ENCODE measurements around the gene NCAPG. TPM values are rescaled to one million over a fixed set of nuclear protein-coding genes. Genes with fewer than 3 reads are reported as not detected.
A peak's percentile ranks its signal among the peaks of the same experiment; 100 is the strongest.

NCAPG gene
- total RNA-seq, 1 donor from 2014 or later: 6.0 TPM

DNA sequence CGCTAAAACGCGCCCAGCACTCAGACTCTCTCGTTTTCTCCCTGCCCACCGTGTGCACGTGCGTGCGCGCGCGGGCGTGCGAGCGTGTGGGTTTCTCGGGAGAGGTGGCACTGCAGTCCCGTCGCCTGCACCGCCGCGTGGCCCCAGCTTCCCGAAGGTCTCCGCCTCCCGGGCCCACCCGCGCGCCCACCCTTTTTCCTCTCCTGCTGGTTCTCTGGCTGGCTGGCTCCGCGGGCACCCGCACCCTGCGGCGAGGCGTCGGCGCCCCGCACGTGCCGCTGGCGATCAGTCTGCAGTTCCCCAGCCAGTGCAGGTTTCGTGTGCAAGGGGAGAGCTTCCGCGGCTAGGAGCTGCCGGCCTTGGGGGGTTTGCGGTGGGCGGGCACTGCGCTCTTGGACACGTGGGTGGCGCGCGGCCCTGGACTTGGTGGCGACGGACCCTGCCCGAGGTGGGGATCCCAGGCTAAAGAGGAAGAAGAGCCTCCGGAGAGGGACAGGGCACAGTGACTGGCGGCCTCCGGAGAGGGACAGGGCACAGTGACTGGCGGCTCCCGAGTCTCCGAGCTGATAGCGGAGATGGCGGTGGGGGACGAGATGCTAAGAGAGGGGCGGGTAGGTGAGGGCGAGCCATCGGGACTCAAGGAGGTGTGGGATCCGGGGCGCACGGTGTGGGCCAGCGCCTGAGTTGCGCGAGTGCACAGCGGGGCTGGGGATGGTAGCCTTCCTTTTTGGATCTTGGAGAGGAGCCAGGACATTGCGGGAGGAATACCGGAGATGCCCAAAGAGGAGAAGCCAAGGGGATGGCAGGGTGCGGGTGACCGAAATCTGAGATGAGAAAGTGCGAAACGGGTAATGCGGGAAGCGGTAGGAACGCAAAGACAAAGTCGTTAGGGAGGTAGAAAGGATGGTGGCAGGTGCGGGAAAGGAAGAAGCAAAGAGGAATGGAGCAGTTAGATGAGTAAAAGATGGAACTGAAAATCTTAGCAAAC, 29.2 kb upstream of the NCAPG start, which contains the start of gene FAM184B:
Gene FAM184B (minus strand): TSS at position 322 of the 988 bp plus-strand sequence. CDS start 322 bp downstream, outside the sequence.
- peaks cover 3% of the 10 kb centered on the region for H3K36me3 Mint-ChIP-seq (ENCODE audit: unreplicated experiment)
- TF ChIP-seq, protein P1, sequence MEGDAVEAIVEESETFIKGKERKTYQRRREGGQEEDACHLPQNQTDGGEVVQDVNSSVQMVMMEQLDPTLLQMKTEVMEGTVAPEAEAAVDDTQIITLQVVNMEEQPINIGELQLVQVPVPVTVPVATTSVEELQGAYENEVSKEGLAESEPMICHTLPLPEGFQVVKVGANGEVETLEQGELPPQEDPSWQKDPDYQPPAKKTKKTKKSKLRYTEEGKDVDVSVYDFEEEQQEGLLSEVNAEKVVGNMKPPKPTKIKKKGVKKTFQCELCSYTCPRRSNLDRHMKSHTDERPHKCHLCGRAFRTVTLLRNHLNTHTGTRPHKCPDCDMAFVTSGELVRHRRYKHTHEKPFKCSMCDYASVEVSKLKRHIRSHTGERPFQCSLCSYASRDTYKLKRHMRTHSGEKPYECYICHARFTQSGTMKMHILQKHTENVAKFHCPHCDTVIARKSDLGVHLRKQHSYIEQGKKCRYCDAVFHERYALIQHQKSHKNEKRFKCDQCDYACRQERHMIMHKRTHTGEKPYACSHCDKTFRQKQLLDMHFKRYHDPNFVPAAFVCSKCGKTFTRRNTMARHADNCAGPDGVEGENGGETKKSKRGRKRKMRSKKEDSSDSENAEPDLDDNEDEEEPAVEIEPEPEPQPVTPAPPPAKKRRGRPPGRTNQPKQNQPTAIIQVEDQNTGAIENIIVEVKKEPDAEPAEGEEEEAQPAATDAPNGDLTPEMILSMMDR (IDR thresholded peaks at IDR 0.05; ENCODE audit: partially characterized antibody, unreplicated experiment): no peak
- H3K9me3 Mint-ChIP-seq (ENCODE audit: unreplicated experiment): no peaks in the 10 kb centered on the region
- DNase-seq: peak; percentile 57
- H3K27ac Mint-ChIP-seq (ENCODE audit: unreplicated experiment): no peak within 1 kb of the TSS
- peak within 1 kb of the TSS; percentile 92 for H3K4me3 Mint-ChIP-seq (ENCODE audit: unreplicated experiment)
- peaks cover 4% of the 10 kb centered on the region for H3K4me1 Mint-ChIP-seq (ENCODE audit: low read depth, unreplicated experiment)
- H3K27me3 Mint-ChIP-seq (ENCODE audit: unreplicated experiment): peaks cover 17% of the 10 kb centered on the region

DNA sequence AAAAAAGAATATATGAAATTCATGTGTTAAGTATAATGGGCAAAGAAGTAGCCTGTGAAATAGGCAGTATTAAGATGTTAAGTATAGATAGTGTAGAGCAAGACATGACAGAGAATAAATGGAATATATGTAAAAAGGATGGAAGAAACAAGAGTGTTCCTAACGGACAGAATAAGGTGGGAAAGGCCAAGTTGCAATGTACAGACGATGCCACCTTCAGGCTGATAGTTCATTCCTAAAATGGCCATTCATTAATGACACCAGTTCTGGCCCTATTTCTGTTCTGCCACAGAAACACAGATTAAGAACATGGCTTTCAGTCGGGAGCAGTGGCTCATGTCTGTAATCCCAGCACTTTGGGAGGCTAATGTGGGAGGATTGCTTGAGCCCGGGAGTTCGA, 24.9 kb upstream of the NCAPG start:
- H3K9me3 Mint-ChIP-seq (ENCODE audit: unreplicated experiment): no peaks in the 10 kb centered on the region
- H3K27me3 Mint-ChIP-seq (ENCODE audit: unreplicated experiment): peaks cover 9% of the 10 kb centered on the region
- peaks cover 4% of the 10 kb centered on the region for H3K4me1 Mint-ChIP-seq (ENCODE audit: low read depth, unreplicated experiment)

DNA sequence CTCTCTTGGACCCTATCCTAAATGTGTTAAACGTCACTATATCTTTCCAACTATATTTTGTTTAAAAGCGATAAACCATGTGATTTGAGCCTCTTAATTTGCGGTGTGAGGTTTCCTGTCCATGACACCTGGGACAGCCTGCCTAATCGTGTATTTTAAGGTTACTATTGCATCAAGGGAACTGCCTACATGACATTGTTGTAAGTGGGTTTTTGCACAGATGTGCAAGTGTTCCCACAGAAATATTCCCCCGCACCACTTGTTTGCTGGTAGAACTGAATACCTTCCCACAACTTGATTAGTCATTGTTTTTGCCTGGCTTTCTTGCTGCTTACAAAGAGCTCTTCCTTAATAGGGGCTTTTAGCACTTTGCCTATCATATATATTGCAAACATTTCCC, 24.2 kb upstream of the NCAPG start:
- Mint-ChIP-seq H3K27ac (ENCODE audit: unreplicated experiment) (no peak overlapping the region), H3K27me3 (ENCODE audit: unreplicated experiment) (peaks cover 8% of the 10 kb centered on the region), H3K4me1 (ENCODE audit: low read depth, unreplicated experiment) (peaks cover 4% of the 10 kb centered on the region), H3K4me3 (ENCODE audit: unreplicated experiment) (no peak overlapping the region), H3K36me3 (ENCODE audit: unreplicated experiment) (no peaks in the 10 kb centered on the region), H3K9me3 (ENCODE audit: unreplicated experiment) (no peaks in the 10 kb centered on the region)
- no peak for DNase-seq
- TF ChIP-seq, protein P1 (IDR thresholded peaks at IDR 0.05; ENCODE audit: partially characterized antibody, unreplicated experiment): no peak

More for the DNA sequence above, 24.9 kb upstream of the NCAPG start:
- no peak overlapping the region for H3K4me3 Mint-ChIP-seq (ENCODE audit: unreplicated experiment)
- no peak for DNase-seq
- no peaks in the 10 kb centered on the region for H3K36me3 Mint-ChIP-seq (ENCODE audit: unreplicated experiment)
- no peak overlapping the region for H3K27ac Mint-ChIP-seq (ENCODE audit: unreplicated experiment)
- TF ChIP-seq, protein P1 (IDR thresholded peaks at IDR 0.05; ENCODE audit: partially characterized antibody, unreplicated experiment): no peak

DNA sequence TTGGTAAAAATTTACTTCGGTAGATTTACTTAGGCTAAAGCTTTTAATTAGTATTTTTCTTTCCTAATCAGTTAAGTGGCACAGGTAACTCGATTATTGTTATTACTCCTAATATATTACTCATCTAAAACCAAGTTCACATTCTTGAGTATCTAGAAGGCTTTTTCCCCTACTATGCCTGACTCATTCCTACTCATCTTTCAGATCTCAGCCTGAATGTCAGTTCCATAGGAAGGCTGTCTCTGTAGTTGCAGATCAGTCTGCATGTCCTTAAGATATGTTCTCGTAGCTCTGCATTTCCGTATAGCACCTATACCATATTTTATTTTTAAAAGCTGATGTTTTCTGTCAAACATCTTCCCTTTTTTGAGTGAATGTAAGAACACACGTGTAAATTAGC, 23.5 kb upstream of the NCAPG start:
- H3K9me3 Mint-ChIP-seq (ENCODE audit: unreplicated experiment): no peaks in the 10 kb centered on the region
- H3K4me3 Mint-ChIP-seq (ENCODE audit: unreplicated experiment): no peak overlapping the region
- H3K27me3 Mint-ChIP-seq (ENCODE audit: unreplicated experiment): peaks cover 1% of the 10 kb centered on the region
- H3K36me3 Mint-ChIP-seq (ENCODE audit: unreplicated experiment): no peaks in the 10 kb centered on the region
- H3K27ac Mint-ChIP-seq (ENCODE audit: unreplicated experiment): no peak overlapping the region
- TF ChIP-seq, protein P1 (IDR thresholded peaks at IDR 0.05; ENCODE audit: partially characterized antibody, unreplicated experiment): no peak
- no peak for DNase-seq
- no peaks in the 10 kb centered on the region for H3K4me1 Mint-ChIP-seq (ENCODE audit: low read depth, unreplicated experiment)

DNA sequence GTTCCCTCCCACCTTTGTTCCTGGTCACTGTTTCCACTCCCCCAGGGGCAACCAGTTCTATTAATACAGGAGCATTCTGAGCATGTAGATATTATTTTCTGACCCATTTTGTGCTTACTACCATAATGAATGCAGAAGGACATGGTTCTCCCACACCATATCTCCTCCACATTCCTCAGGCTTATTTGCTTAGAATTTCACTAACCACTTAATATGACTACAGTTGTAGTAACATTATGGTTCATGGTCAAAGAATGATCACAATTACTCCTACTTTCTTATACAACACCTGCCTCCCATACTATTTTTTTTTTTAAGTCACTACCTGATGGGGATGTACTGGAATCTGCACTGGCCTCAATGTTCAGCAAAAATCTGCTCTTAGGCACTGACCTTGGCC, 21.8 kb upstream of the NCAPG start:
- no peak for DNase-seq
- Mint-ChIP-seq H3K36me3 (ENCODE audit: unreplicated experiment) (no peaks in the 10 kb centered on the region), H3K9me3 (ENCODE audit: unreplicated experiment) (no peaks in the 10 kb centered on the region), H3K4me3 (ENCODE audit: unreplicated experiment) (no peak overlapping the region), H3K4me1 (ENCODE audit: low read depth, unreplicated experiment) (no peaks in the 10 kb centered on the region), H3K27me3 (ENCODE audit: unreplicated experiment) (no peaks in the 10 kb centered on the region), H3K27ac (ENCODE audit: unreplicated experiment) (no peak overlapping the region)
- TF ChIP-seq, protein P1 (IDR thresholded peaks at IDR 0.05; ENCODE audit: partially characterized antibody, unreplicated experiment): no peak

Measured in glutamatergic neuron (in vitro differentiated cells).